Measurements from ENCODE around the gene CARD18. TPM values are rescaled to one million over a fixed set of nuclear protein-coding genes. Genes with fewer than 3 reads are reported as not detected.

CARD18 gene
- total RNA-seq, 1 experiment from 2014 or later, result 8.1 TPM

- DNase-seq (ENCODE audit: low read depth, low spot score) (no peak), ATAC-seq (no peak)
- no peaks in the 10 kb centered on the region for H3K4me1 ChIP-seq (ENCODE audit: control insufficient read depth, insufficient read depth, low read length)
- in situ Hi-C loops (cut with HindIII; ENCODE audit: low pct_unique_long_range_greater_than_20kb, low sequenced_read_pairs), result no loop called here
- CTCF ChIA-PET, result no interaction called here
- TF ChIP-seq CTCF (IDR thresholded peaks at IDR 0.05) (no peak), TCF7L2 (IDR thresholded peaks at IDR 0.05; ENCODE audit: low read depth, low read length) (no peak), POLR2AphosphoS5 (IDR thresholded peaks at IDR 0.05; ENCODE audit: low read depth, low read length) (no peak), SIN3A (IDR thresholded peaks at IDR 0.05; ENCODE audit: borderline replicate concordance, insufficient read depth, low read depth, low read length) (no peak), REST (IDR thresholded peaks at IDR 0.05; ENCODE audit: insufficient read depth in 1 of 2, low read depth in 2 of 2, low read length in 1 of 2) (no peak)
- intact Hi-C loops (cut with micrococcal nuclease; ENCODE audit: unreplicated experiment), result no loop called here
- H3K27ac ChIP-seq (ENCODE audit: low read length), result no peak overlapping the region
- no peaks in the 10 kb centered on the region for H3K27me3 ChIP-seq (ENCODE audit: control insufficient read depth, insufficient read depth, low read length)
- H3K4me3 ChIP-seq (ENCODE audit: low read depth in 2 of 2, low read length in 2 of 2), result no peak overlapping the region
- POLR2A ChIA-PET, result no interaction called here
- no peaks in the 10 kb centered on the region for H3K9me3 ChIP-seq (ENCODE audit: control insufficient read depth, insufficient read depth, low read depth, low read length)
- no TSS peak for BruUV-seq (replicated peaks)
- H3K36me3 ChIP-seq (ENCODE audit: control insufficient read depth, insufficient read depth, low read length), result no peaks in the 10 kb centered on the region
Measured at GRCh38 chr11:105149477-105149876, 9.9 kb upstream of the CARD18 start.

GRCh38 chr11:105148241-105148640 is 8.7 kb upstream of the CARD18 start:
- DNase-seq (ENCODE audit: low read depth, low spot score), result no peak
- no peak for ATAC-seq
- no TSS peak for BruUV-seq (replicated peaks)
- H3K27me3 ChIP-seq (ENCODE audit: control insufficient read depth, insufficient read depth, low read length), result no peaks in the 10 kb centered on the region
- no peaks in the 10 kb centered on the region for H3K9me3 ChIP-seq (ENCODE audit: control insufficient read depth, insufficient read depth, low read depth, low read length)
- in situ Hi-C loops (cut with HindIII; ENCODE audit: low pct_unique_long_range_greater_than_20kb, low sequenced_read_pairs) (no loop called here), intact Hi-C loops (cut with micrococcal nuclease; ENCODE audit: unreplicated experiment) (no loop called here)
- CTCF ChIA-PET, result no interaction called here
- TF ChIP-seq SIN3A (IDR thresholded peaks at IDR 0.05; ENCODE audit: borderline replicate concordance, insufficient read depth, low read depth, low read length), result no peak
- TF ChIP-seq TCF7L2 (IDR thresholded peaks at IDR 0.05; ENCODE audit: low read depth, low read length), result no peak
- no peak overlapping the region for H3K4me3 ChIP-seq (ENCODE audit: low read depth in 2 of 2, low read length in 2 of 2)
- H3K4me1 ChIP-seq (ENCODE audit: control insufficient read depth, insufficient read depth, low read length), result no peaks in the 10 kb centered on the region
- POLR2A ChIA-PET, result no interaction called here
- no peaks in the 10 kb centered on the region for H3K36me3 ChIP-seq (ENCODE audit: control insufficient read depth, insufficient read depth, low read length)
- no peak overlapping the region for H3K27ac ChIP-seq (ENCODE audit: low read length)

GRCh38 chr11:105144887-105145286 is 5.3 kb upstream of the CARD18 start:
- Histone ChIP-seq H3K27me3 (ENCODE audit: control insufficient read depth, insufficient read depth, low read length) (no peaks in the 10 kb centered on the region), H3K9me3 (ENCODE audit: control insufficient read depth, insufficient read depth, low read depth, low read length) (no peaks in the 10 kb centered on the region), H3K4me3 (ENCODE audit: low read depth in 2 of 2, low read length in 2 of 2) (no peak overlapping the region), H3K27ac (ENCODE audit: low read length) (no peak overlapping the region), H3K4me1 (ENCODE audit: control insufficient read depth, insufficient read depth, low read length) (no peaks in the 10 kb centered on the region), H3K36me3 (ENCODE audit: control insufficient read depth, insufficient read depth, low read length) (no peaks in the 10 kb centered on the region)
- ChIA-PET CTCF (no interaction called here), POLR2A (no interaction called here)
- TF ChIP-seq POLR2AphosphoS5 (IDR thresholded peaks at IDR 0.05; ENCODE audit: low read depth, low read length), result no peak
- TF ChIP-seq REST (IDR thresholded peaks at IDR 0.05; ENCODE audit: insufficient read depth in 1 of 2, low read depth in 2 of 2, low read length in 1 of 2), result no peak
- TF ChIP-seq CTCF (IDR thresholded peaks at IDR 0.05), result no peak
- no peak for TF ChIP-seq TCF7L2 (IDR thresholded peaks at IDR 0.05; ENCODE audit: low read depth, low read length)
- no peak for TF ChIP-seq SIN3A (IDR thresholded peaks at IDR 0.05; ENCODE audit: borderline replicate concordance, insufficient read depth, low read depth, low read length)
- in situ Hi-C loops (cut with HindIII; ENCODE audit: low pct_unique_long_range_greater_than_20kb, low sequenced_read_pairs) (no loop called here), intact Hi-C loops (cut with micrococcal nuclease; ENCODE audit: unreplicated experiment) (no loop called here)
- DNase-seq (ENCODE audit: low read depth, low spot score), result peak; percentile 62
- BruUV-seq (replicated peaks), result no TSS peak
- peak; percentile 78; the same call in 1 of the 2 replicates for ATAC-seq

Data from Panc1 (cell line).